GM18861 (cell line): ENCODE results near the gene KCTD8.

Experiments used
- ATAC-seq: cut with Tn5 transposase; IDR thresholded peaks from one replicate; pipeline ENCODE4 v1.9.1; 2021; ENCODE audit not compliant: unreplicated experiment

The KCTD8 gene

DNA sequence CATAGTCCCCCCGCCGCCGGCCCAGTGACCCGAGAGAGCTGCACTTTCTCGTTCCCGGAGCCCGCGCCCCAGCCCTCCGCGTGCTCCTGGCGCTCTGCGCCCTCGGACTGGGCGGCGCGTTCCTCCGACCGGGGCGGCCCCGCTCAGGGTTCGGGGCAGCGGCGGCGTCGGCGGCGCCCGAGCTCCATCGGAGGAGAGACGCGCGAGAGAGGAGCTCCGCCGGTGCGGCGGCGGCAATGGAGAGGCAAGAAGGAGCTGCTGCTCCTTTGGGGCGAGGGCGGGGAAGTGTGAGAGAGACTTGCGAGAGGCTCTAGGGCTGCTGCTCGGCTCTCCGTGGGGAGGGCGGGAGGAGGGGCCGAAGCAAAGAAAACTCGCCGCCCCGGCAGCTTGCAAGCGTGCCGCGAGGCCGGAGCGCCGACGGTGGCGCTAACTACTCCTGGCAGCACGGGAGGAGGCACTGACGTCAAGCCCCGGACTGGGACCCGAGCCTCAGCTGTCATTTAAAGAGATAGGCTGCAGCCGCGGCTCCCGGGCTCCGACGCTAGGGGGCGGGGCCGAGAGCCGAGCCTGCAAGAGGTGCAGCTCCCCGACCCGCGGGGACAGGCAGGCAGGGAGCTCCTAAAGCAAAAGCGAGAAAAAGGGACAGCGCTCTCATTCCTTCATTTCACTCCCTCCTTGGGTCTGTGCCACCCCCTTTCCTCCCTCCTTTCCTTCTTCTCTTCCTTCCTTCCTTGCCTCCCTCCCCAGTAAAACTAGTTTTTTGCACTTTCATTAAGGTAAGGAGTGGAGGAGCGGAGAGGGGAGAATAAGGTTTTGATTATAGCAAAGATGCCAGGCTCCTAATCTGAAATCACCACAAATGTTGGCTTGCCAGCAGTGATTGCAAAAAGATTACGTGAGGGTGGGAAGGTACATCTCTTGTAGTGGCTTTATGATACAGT, at the start of gene KCTD8:
Gene KCTD8 (minus strand): TSS at position 289 of the 941 bp plus-strand sequence.
- ATAC-seq = peak; percentile 97

GRCh38 chr4:44494810-44495701, 46.4 kb upstream of the KCTD8 start:
- no peak for ATAC-seq

GRCh38 chr4:44493924-44494323, 45.3 kb upstream of the KCTD8 start:
- ATAC-seq = peak; percentile 72

DNA sequence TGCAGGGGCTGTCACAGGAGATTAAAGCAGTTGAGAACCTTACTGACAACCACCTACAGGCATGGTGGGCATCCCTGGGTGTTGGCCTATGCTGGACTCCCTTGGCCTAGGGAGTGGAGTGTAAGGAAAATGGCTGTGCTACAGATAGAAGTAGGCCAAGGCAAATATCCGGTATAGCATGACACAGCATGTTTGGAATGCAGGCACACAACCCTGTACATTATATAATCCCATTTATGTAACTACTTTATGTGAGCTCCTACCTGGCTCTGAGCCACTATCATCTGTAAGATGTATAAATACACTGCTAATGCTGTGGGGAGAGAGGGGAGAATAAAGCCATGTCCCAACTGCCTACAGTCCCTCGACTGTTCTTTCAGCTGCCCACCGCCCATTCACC, 38.7 kb upstream of the KCTD8 start:
- no peak for ATAC-seq

DNA sequence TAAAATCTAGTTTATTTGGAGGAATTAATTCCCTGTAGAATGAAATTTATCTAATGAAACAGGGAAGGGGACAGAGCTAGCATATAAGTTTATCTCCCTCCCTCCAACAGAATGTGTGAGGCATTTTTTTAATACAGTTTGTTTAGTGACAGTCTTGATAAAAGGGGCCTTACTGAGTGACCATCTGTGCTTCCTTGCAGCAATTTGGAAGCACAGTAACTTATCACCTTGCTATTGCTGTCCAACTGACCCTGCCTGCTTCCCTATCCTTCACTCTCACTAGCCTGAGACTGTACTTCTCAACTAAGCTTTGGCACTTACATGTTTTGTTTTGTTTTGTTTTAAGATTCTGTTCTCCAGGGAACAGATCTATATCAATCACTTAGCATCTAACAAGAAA, 31.1 kb upstream of the KCTD8 start:
- no peak for ATAC-seq

DNA sequence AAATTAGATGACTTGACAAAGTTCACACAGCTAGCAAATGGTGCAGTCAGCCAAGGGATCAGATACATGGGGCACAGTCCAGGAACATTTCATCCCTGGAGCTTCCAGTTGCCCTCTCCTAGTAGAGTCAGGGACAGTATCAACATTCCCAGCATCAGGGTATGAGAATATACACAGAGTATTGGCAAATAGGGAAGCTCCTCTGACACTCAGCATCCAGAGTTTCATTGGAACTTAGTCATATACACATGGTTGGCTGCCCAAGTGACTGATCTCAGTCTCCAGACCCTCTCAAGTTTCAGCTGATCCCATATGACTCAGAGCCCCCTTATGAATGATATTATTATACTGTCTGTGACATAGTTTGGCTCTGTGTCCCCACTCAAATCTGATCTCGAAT, 13.7 kb upstream of the KCTD8 start:
- ATAC-seq = no peak

DNA sequence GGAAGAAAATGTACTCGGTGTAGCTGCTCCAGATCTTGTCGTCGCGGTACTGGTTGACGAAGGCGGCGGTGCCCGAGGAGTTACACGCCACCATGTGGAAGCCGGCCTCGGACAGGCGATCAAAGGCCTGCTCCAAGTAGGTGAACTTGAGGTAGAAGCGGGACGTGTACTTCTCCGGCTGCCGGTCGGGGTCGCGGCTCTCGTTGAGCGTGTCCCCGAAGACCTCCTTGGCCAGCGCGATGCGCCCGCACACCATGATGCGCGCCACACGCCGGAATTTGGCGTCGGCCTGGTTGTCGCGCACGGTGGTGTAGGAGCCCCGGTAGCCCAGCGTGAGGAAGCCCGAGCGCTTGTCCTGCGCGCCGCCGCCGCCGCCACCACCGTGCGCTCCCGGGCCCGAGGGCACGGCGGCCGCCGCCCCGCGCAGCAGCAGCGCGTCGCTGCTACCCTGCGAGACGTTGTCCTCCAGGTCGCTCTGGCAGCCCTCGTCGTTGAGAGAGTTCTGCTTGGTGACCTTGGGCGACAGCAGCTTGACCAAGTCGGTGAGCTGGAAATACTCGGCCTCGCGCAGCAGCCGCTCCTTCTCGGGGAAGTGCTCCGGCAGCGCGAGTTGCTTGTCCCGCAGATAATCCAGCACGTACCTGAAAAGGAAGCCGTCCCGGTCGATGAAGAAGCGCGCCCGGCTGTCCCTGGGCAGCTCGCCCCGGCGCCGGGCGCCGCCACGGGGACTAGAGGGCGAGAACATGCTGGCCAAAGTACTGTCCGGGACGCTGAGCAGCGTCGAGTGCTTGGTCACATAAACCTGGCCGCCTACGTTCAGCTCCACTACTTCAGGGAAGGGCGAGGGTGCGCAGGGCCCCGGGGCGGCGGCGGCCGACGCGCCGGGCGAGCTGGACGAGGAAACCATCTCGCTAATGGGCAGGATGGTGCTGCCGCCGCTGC, 775 bp downstream of the KCTD8 start:
- peak; percentile 5 for ATAC-seq

GRCh38 chr4:44446801-44447562, 1.6 kb downstream of the KCTD8 start:
- no peak for ATAC-seq

DNA sequence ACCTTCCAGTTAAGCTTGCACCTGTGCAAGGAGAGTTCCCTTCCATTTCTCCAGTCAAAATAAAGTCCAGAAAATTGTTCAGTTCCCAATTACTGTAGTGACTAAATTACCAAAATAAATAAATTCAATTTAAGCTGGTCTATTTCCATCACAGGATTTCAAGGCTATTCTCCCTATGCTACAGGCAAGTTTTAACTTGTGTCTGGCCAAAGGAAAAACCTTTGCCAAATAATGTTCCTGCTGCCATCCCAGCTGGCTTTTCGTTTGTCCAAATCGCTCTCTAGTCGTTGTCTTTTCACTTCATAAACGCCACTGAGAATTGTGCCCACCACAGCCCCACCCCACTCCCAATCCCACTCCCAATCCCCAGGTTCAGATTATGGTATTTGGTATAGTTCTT, 2.4 kb downstream of the KCTD8 start:
- ATAC-seq = no peak

DNA sequence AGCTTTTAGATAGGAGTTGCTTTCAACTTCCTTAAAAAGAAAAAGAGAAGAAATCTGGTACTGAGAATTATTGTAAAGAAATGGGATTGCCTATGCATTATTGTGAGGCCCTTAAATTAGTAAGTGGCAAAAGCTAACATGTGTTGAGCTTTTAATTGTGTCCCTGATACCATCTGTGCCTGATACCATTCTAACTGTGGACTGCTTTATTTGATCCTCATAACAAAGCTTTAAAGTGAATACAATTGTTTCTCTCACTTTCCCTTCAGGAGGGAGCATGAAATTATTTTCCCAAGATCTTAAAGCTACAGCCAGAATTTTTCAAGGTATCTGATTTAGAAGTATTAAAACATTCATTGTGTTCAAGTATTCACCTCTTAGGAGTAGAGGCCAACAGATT, 9.9 kb downstream of the KCTD8 start:
- ATAC-seq = no peak

DNA sequence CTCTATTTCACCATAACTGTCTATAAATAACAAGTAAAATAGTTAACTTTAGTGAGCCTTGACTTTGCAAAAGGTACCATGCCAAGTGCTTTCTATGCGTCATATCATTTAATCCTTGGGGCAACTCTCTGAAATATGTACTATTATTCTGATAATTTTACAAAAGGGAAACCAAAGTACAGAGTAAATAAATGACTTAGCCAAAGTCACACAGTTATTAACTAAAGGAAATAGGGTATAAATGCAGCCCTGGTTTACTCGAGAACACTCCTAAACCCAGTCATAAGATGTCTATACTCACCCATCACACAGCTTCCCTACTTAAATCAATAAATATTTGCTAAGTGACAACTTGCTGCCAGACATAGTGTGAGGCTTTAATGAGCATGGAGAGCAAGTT, 14.4 kb downstream of the KCTD8 start:
- no peak for ATAC-seq

- no peak for ATAC-seq
These were observed 22.9 kb downstream of the KCTD8 start for GRCh38 chr4:44425614-44426208.

DNA sequence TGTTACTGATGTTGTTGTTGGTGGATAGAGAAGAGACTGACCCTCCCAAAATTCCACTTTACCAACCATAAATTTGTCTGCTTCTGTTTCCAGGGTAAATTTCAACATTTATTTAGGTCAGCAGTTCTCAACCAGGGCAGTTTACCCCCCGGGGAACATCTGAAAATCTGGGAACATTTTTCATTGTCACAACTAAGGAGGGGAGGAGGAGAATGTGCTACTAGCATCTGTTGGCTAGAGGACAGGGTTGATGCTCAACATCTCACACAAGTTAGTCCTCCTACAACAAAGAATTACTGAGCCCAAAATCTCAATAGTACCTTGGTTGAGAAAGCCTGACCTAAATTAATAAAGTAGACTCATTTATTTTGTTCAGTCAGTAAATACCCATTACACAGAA, 25.7 kb downstream of the KCTD8 start:
- no peak for ATAC-seq

GRCh38 chr4:44421330-44422065, 27.1 kb downstream of the KCTD8 start:
- ATAC-seq = no peak

DNA sequence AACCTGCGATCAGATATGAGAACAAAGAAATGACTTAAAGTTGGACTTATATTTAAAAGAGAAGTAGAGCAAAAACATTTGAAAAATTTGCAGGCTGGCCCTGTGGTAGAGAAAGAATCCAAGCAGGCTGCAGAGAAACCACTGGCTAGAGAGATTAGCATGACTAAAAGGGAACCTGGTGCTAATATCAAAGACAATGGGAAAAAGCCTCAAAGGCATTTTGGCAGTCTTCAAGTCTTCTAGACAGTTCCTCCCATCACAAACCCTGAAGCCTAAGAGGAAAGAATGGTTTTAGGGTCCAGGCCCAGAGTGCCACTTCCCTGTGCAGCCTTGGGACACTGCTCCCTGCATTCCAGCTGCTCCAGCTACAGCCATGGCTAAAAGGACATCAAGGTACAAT, 33.4 kb downstream of the KCTD8 start:
- ATAC-seq = no peak

GRCh38 chr4:44368413-44369167, 80.0 kb downstream of the KCTD8 start:
- ATAC-seq = no peak

- ATAC-seq = no peak
These were observed 94.4 kb downstream of the KCTD8 start for GRCh38 chr4:44354172-44354571.

DNA sequence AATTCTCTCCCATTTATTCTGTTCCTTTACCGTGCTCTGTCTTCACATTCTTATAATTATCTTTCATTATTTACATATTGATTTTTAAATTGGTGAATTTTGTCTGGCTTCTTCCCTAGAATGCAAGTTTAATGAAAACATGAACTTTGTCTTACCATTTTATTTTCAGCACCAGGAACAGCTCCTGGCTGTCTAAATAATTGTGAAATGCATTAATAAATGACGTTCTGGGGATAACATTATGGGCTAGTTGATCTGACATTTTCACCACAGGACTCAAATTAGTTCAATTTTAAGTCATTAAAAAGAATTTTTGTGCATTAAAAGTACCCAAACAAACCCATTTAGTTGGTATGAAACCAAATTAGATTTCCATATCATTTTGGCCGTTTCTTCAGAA, 97.5 kb downstream of the KCTD8 start:
- no peak for ATAC-seq
